ENCODE measurements around the gene ERC2.

The ERC2 gene

DNA sequence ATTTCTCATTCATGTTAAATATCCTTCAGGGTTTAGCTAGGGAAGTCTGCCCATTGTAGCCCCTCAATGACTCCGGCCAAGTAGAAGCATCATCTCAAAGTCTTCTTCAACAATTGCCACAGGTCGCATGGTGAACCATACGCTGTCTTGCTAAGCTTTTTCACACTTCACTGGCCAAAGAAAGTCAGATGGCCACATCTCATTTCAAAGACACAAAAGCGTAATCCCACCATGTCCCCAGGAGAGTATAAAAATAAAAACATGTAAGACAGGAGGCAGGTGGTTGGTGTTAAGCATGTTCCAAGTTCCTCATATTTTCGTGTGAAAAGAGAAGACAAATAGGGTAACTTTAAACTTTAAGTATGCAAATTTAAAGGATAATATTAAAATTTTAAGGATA, 147.4 kb downstream of the ERC2 start:
- in situ Hi-C loops (cut with HindIII; ENCODE audit: low sequenced_read_pairs): no loop called here
- TF ChIP-seq, protein P1, sequence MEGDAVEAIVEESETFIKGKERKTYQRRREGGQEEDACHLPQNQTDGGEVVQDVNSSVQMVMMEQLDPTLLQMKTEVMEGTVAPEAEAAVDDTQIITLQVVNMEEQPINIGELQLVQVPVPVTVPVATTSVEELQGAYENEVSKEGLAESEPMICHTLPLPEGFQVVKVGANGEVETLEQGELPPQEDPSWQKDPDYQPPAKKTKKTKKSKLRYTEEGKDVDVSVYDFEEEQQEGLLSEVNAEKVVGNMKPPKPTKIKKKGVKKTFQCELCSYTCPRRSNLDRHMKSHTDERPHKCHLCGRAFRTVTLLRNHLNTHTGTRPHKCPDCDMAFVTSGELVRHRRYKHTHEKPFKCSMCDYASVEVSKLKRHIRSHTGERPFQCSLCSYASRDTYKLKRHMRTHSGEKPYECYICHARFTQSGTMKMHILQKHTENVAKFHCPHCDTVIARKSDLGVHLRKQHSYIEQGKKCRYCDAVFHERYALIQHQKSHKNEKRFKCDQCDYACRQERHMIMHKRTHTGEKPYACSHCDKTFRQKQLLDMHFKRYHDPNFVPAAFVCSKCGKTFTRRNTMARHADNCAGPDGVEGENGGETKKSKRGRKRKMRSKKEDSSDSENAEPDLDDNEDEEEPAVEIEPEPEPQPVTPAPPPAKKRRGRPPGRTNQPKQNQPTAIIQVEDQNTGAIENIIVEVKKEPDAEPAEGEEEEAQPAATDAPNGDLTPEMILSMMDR (IDR thresholded peaks at IDR 0.05; ENCODE audit: low read depth, low read length, missing control alignments): no peak
- no peak for DNase-seq (ENCODE audit: low read depth)
- no peak overlapping the region for H3K4me3 ChIP-seq (ENCODE audit: low read depth, low read length)

- in situ Hi-C loops (cut with HindIII; ENCODE audit: low sequenced_read_pairs): no loop called here
These were observed 149.4 kb downstream of the ERC2 start for GRCh38 chr3:56318891-56319290.

DNA sequence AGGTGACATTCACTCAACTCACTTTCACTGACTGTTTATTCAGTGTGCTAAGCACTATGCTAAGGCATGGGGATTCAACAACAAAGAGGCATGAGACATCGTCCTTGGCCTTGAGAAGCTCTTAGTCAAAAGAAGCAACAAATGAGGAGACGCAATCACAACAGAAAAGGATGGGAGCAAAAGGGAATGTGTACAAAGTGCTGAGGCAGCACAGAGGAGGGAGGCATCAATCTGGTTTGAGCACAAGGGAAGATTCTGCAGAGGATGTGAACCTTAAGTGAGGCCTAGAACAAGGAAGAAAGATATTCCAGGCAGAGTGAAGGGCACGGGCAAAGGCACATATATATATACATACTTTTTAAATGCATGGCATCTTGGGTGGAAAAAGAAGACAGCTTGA, 151.3 kb downstream of the ERC2 start:
- in situ Hi-C loops (cut with HindIII; ENCODE audit: low sequenced_read_pairs): no loop called here
- H3K4me3 ChIP-seq (ENCODE audit: low read depth, low read length): no peak overlapping the region
- DNase-seq (ENCODE audit: low read depth): no peak
- TF ChIP-seq, protein P1 (IDR thresholded peaks at IDR 0.05; ENCODE audit: low read depth, low read length, missing control alignments): no peak

More at GRCh38 chr3:56318891-56319290, 149.4 kb downstream of the ERC2 start:
- no peak for DNase-seq (ENCODE audit: low read depth)
- TF ChIP-seq, protein P1 (IDR thresholded peaks at IDR 0.05; ENCODE audit: low read depth, low read length, missing control alignments): no peak
- no peak overlapping the region for H3K4me3 ChIP-seq (ENCODE audit: low read depth, low read length)

GRCh38 chr3:56314842-56315241, 153.4 kb downstream of the ERC2 start:
- H3K4me3 ChIP-seq (ENCODE audit: low read depth, low read length): no peak overlapping the region
- TF ChIP-seq, protein P1 (IDR thresholded peaks at IDR 0.05; ENCODE audit: low read depth, low read length, missing control alignments): no peak
- in situ Hi-C loops (cut with HindIII; ENCODE audit: low sequenced_read_pairs): no loop called here
- DNase-seq (ENCODE audit: low read depth): peak; percentile 79

- in situ Hi-C loops (cut with HindIII; ENCODE audit: low sequenced_read_pairs): no loop called here
- TF ChIP-seq, protein P1 (IDR thresholded peaks at IDR 0.05; ENCODE audit: low read depth, low read length, missing control alignments): no peak
- H3K4me3 ChIP-seq (ENCODE audit: low read depth, low read length): no peak overlapping the region
- DNase-seq (ENCODE audit: low read depth): no peak
These were observed 158.8 kb downstream of the ERC2 start for GRCh38 chr3:56309465-56309864.

- DNase-seq (ENCODE audit: low read depth): no peak
- in situ Hi-C loops (cut with HindIII; ENCODE audit: low sequenced_read_pairs): no loop called here
- TF ChIP-seq, protein P1 (IDR thresholded peaks at IDR 0.05; ENCODE audit: low read depth, low read length, missing control alignments): no peak
- no peak overlapping the region for H3K4me3 ChIP-seq (ENCODE audit: low read depth, low read length)
These were observed 159.8 kb downstream of the ERC2 start for GRCh38 chr3:56308471-56308870.

DNA sequence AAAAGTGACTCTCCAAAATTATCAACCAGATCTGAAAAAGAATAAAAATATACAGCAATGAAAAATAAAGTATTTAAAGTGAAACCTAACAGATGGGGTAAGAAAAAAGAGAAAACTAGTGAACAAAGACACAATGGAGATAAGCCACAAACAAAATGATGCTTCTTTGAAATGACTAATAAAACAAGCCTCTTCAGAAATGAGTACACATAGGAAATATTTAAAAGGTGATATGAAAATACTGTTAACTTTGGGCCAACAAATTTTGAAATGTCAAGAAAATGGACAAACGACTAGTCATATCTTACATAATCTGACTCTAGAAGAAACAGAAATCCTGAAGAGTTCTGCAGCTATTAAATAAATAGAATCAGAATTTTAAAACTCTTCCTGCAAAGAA, 164.2 kb downstream of the ERC2 start:
- in situ Hi-C loops (cut with HindIII; ENCODE audit: low sequenced_read_pairs): no loop called here
- TF ChIP-seq, protein P1 (IDR thresholded peaks at IDR 0.05; ENCODE audit: low read depth, low read length, missing control alignments): no peak

More for the DNA sequence above, 164.2 kb downstream of the ERC2 start:
- H3K4me3 ChIP-seq (ENCODE audit: low read depth, low read length): no peak overlapping the region
- no peak for DNase-seq (ENCODE audit: low read depth)

All from astrocyte of the cerebellum (primary cell).